Left lung (tissue), 10 donors: ENCODE measurements around the gene MYPOP. TPM values are rescaled to one million over a fixed set of nuclear protein-coding genes. Genes with fewer than 3 reads are reported as not detected.

Experiments used
- ATAC-seq: fragments of 200-7000 bp; cut with Tn5 transposase; one replicate; pipeline ENCODE4 v1.9.1; 2020; ENCODE audit warnings: moderate library complexity
- DNase-seq, 4 donors: peaks; one replicate each; pipeline ENCODE4 v3.0.0-alpha.2; 2013 to 2020
- H3K27ac ChIP-seq, 2 donors: fragments of 200-600 bp; sonication (generic) in 1 of 2; one replicate each; pipeline versions ENCODE4 v1.5.0 to v1.8.0; 2020 to 2021
- H3K27me3 ChIP-seq, 2 donors: fragments of 200-600 bp; sonication (generic) in 1 of 2; one replicate each; pipeline versions ENCODE4 v1.5.0 to v1.8.0; 2020 to 2021
- H3K36me3 ChIP-seq, 2 donors: fragments of 200-600 bp; sonication (generic) in 1 of 2; one replicate each; pipeline versions ENCODE4 v1.5.0 to v1.8.0; 2020 to 2021
- H3K4me1 ChIP-seq, 2 donors: fragments of 200-600 bp; one replicate each; pipeline ENCODE4 v1.8.0; 2021
- H3K4me3 ChIP-seq, 2 donors: fragments of 200-600 bp; sonication (generic) in 1 of 2; one replicate each; pipeline versions ENCODE4 v1.5.0 to v1.8.0; 2020 to 2021; ENCODE audit warnings: mild to moderate bottlenecking in 1 of 2
- H3K9me3 ChIP-seq, 2 donors: fragments of 200-600 bp; sonication (generic) in 1 of 2; one replicate each; pipeline versions ENCODE4 v1.5.0 to v1.8.0; 2020 to 2021
- intact Hi-C, 2 donors: fragments of 100-400 bp; cut with DNase I; formaldehyde crosslinking; loops; one replicate each; pipeline versions ENCODE4 v1.11.2 to v1.14.2; 2022
- polyA plus RNA-seq, 6 donors: library from polyadenylated mRNA; unstranded; fragments of 120-200 nt; gene quantifications; one replicate each; pipeline ENCODE4 v1.2.1, GENCODE V29; 2013; ENCODE audit not compliant: insufficient read length in 6 of 6
- total RNA-seq, 2 donors: library from RNA; stranded (reverse); fragmentation: NEBNext Ultra II Directional; extraction: Animal tissue kit (Norgen Biotek cat#: 25700); gene quantifications; one replicate each; pipeline ENCODE4 v1.2.1, GENCODE V29; 2021
- TF ChIP-seq, protein P1 (sequence below), 2 donors: fragments of 200-600 bp; sonication (generic) in 1 of 2; IDR thresholded peaks; one replicate each; pipeline versions ENCODE4 v1.5.0 to v1.8.0; 2021; ENCODE audit warnings: antibody characterized with exemption in 2 of 2
- donor health status: DM: no; HTN: yes; CAD: no.
- donor health status: DM: no; HTN: no; CAD: no.

MYPOP gene
- total and polyA plus RNA-seq, 8 donors = 3.6 to 8.7 (median 5.3) TPM

DNA sequence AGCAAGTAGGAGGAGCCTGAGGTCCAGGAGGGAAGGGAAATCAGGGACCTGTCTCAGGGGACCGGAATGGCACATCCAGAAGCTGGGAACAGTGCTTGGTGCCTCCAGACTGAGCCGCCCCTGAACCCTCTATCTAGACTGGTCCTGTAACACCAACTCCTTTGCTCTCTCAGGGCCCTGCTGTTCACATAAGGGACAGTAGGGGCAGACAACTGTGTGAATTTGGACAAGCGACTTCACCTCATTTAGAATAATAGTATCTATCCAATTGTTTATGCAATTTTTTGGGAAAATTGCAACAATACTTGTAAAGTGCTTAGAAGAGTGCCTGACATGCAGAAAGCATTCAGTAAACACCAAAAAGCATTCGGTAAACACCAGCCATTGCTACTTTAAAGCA lies 53.5 kb downstream of the MYPOP start:
- H3K4me1 ChIP-seq = peaks cover 0 to 3% of the 10 kb centered on the region in 2 donors
- intact Hi-C loops = no loop called here
- ATAC-seq (no peak), DNase-seq (no peak)
- TF ChIP-seq, protein P1, sequence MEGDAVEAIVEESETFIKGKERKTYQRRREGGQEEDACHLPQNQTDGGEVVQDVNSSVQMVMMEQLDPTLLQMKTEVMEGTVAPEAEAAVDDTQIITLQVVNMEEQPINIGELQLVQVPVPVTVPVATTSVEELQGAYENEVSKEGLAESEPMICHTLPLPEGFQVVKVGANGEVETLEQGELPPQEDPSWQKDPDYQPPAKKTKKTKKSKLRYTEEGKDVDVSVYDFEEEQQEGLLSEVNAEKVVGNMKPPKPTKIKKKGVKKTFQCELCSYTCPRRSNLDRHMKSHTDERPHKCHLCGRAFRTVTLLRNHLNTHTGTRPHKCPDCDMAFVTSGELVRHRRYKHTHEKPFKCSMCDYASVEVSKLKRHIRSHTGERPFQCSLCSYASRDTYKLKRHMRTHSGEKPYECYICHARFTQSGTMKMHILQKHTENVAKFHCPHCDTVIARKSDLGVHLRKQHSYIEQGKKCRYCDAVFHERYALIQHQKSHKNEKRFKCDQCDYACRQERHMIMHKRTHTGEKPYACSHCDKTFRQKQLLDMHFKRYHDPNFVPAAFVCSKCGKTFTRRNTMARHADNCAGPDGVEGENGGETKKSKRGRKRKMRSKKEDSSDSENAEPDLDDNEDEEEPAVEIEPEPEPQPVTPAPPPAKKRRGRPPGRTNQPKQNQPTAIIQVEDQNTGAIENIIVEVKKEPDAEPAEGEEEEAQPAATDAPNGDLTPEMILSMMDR (IDR thresholded peaks at IDR 0.05) = no peak
- H3K27ac ChIP-seq = no peak overlapping the region
- no peaks in the 10 kb centered on the region for H3K27me3 ChIP-seq
- H3K4me3 ChIP-seq = no peak overlapping the region
- peaks cover 0 to 100% of the 10 kb centered on the region in 2 donors for H3K36me3 ChIP-seq
- H3K9me3 ChIP-seq = no peaks in the 10 kb centered on the region

DNA sequence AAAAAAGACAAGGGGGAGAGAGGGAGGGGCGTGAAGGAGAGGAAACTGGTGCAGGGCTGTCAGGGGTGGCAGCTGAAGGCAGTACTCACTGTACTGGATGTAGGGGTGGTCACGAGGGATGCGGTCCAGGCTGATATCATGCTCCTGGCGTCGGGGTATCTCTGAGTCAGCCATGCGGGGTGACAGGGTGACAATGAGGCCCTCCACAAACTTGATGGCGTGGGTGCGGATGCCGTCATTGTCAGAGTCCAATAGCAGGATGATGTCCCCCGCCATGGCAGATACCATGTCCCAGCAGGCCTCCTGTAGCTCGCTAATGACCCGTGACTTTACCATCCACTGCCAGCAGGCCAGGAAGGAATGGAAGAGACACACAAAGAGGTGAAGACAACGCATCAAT lies 54.8 kb downstream of the MYPOP start:
- no peaks in the 10 kb centered on the region for H3K9me3 ChIP-seq
- intact Hi-C loops = no loop called here
- DNase-seq (peak in 1 of 4 donors; percentile 36), ATAC-seq (no peak)
- no peak overlapping the region for H3K4me3 ChIP-seq
- TF ChIP-seq, protein P1 (IDR thresholded peaks at IDR 0.05) = no peak
- no peak overlapping the region for H3K27ac ChIP-seq
- H3K27me3 ChIP-seq = no peaks in the 10 kb centered on the region
- peaks cover 0 to 100% of the 10 kb centered on the region in 2 donors for H3K36me3 ChIP-seq
- no peaks in the 10 kb centered on the region for H3K4me1 ChIP-seq

DNA sequence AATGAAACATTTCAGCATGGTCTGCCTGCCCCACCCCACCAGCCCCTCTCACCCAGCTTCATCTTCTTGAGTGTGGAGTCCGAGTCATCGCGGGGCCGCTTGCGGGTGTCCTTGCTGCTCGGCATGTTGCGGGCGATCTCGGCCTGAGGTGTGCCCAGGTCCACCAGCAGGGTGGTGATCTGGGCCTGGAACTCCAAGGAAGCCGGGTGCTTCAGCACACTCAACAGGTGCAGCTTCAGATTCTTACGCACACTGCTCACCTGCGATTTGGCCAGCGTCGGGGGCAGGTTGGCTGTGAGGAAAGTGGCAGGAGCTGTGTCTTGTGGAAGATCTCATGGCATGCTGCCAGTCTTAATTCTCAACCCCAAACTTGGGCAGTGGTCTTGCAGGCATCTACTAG lies 60.2 kb downstream of the MYPOP start:
- Histone ChIP-seq H3K36me3 (peaks cover 0 to 100% of the 10 kb centered on the region in 2 donors), H3K4me1 (no peaks in the 10 kb centered on the region), H3K27ac (no peak overlapping the region), H3K9me3 (no peaks in the 10 kb centered on the region), H3K27me3 (no peaks in the 10 kb centered on the region), H3K4me3 (no peak overlapping the region)
- DNase-seq (no peak), ATAC-seq (no peak)
- intact Hi-C loops = no loop called here
- TF ChIP-seq, protein P1 (IDR thresholded peaks at IDR 0.05) = no peak

Other genes starting within 250 kb of the MYPOP start
- 1 to 10 TPM; 5.4 to 5.7 TPM for gene GIPR, start 234.4 kb downstream of the MYPOP start, total RNA-seq
- gene GIPR, start 234.4 kb downstream of the MYPOP start, polyA plus RNA-seq = 1 to 10 TPM; 2.8 to 9.7 (median 4.9) TPM
- 100 to 1,000 TPM; 276 to 306 TPM for gene SNRPD2, start 210.7 kb downstream of the MYPOP start, total RNA-seq
- 100 to 1,000 TPM; 311 to 392 (median 345) TPM for gene SNRPD2, start 210.7 kb downstream of the MYPOP start, polyA plus RNA-seq
- 1 to 10 TPM; 7.7 to 8.7 TPM for gene QPCTL, start 209.9 kb downstream of the MYPOP start, total RNA-seq
- gene QPCTL, start 209.9 kb downstream of the MYPOP start, polyA plus RNA-seq = 10 to 100 TPM in 3 of 6 donors, 1 to 10 TPM in 3; 7.8 to 13.3 (median 10.2) TPM
- 10 to 100 TPM; 16.6 to 18.4 TPM for gene FBXO46, start 171.7 kb downstream of the MYPOP start, total RNA-seq
- gene FBXO46, start 171.7 kb downstream of the MYPOP start, polyA plus RNA-seq = 10 to 100 TPM; 12.6 to 19.2 (median 16.8) TPM
- not detected for gene MEIOSIN, start 169.2 kb downstream of the MYPOP start, total RNA-seq
- gene MEIOSIN, start 169.2 kb downstream of the MYPOP start, polyA plus RNA-seq = not detected
- gene SIX5, start 133.4 kb downstream of the MYPOP start, total RNA-seq = 10 to 100 TPM; 14.0 to 21.7 TPM
- 10 to 100 TPM; 11.5 to 25.0 (median 20.5) TPM for gene SIX5, start 133.4 kb downstream of the MYPOP start, polyA plus RNA-seq
- 10 to 100 TPM; 44.6 to 50.0 TPM for gene DMPK, start 120.1 kb downstream of the MYPOP start, total RNA-seq
- gene DMPK, start 120.1 kb downstream of the MYPOP start, polyA plus RNA-seq = 10 to 100 TPM; 55.3 to 81.7 (median 62.0) TPM
- 10 to 100 TPM; 49.0 to 49.3 TPM for gene DMWD, start 109.8 kb downstream of the MYPOP start, total RNA-seq
- gene DMWD, start 109.8 kb downstream of the MYPOP start, polyA plus RNA-seq = 10 to 100 TPM; 29.6 to 51.4 (median 33.2) TPM
- gene RSPH6A, start 87.3 kb downstream of the MYPOP start, total RNA-seq = under 1 TPM in 1 of 2 donors, not detected in 1; 0.13 TPM
- gene RSPH6A, start 87.3 kb downstream of the MYPOP start, polyA plus RNA-seq = under 1 TPM in 1 of 6 donors, not detected in 5; 0.09 TPM
- gene SYMPK, start 39.5 kb downstream of the MYPOP start, total RNA-seq = 10 to 100 TPM; 69.0 to 69.3 TPM
- gene SYMPK, start 39.5 kb downstream of the MYPOP start, polyA plus RNA-seq = 10 to 100 TPM; 65.6 to 77.6 (median 68.7) TPM
- 1 to 10 TPM in 1 of 2 donors, under 1 TPM in 1; 0.45 to 1.6 TPM for gene FOXA3, start 38.3 kb downstream of the MYPOP start, total RNA-seq
- gene FOXA3, start 38.3 kb downstream of the MYPOP start, polyA plus RNA-seq = 1 to 10 TPM; 1.1 to 3.1 (median 1.6) TPM
- 10 to 100 TPM; 18.0 to 20.3 TPM for gene IRF2BP1, start 16.5 kb downstream of the MYPOP start, total RNA-seq
- 10 to 100 TPM; 13.7 to 24.7 (median 19.5) TPM for gene IRF2BP1, start 16.5 kb downstream of the MYPOP start, polyA plus RNA-seq
- gene NANOS2, start 12.2 kb upstream of the MYPOP start, total RNA-seq = not detected
- gene NANOS2, start 12.2 kb upstream of the MYPOP start, polyA plus RNA-seq = not detected
- gene NOVA2, start 71.3 kb upstream of the MYPOP start, total RNA-seq = 10 to 100 TPM in 1 of 2 donors, 1 to 10 TPM in 1; 6.4 to 12.6 TPM
- gene NOVA2, start 71.3 kb upstream of the MYPOP start, polyA plus RNA-seq = 10 to 100 TPM in 4 of 6 donors, 1 to 10 TPM in 2; 7.1 to 13.9 (median 11.5) TPM
- gene CCDC61, start 92.9 kb upstream of the MYPOP start, total RNA-seq = 10 to 100 TPM; 15.9 to 17.3 TPM
- gene CCDC61, start 92.9 kb upstream of the MYPOP start, polyA plus RNA-seq = 10 to 100 TPM; 12.1 to 15.9 (median 14.3) TPM
- gene PGLYRP1, start 120.4 kb upstream of the MYPOP start, total RNA-seq = 1 to 10 TPM in 1 of 2 donors, under 1 TPM in 1; 0.38 to 6.3 TPM
- gene PGLYRP1, start 120.4 kb upstream of the MYPOP start, polyA plus RNA-seq = 1 to 10 TPM in 2 of 6 donors, under 1 TPM in 4; 0.31 to 2.0 (median 0.89) TPM
- not detected for gene IGFL4, start 138.4 kb upstream of the MYPOP start, total RNA-seq
- 1 to 10 TPM in 3 of 6 donors, under 1 TPM in 3; 0.48 to 1.2 (median 1.0) TPM for gene IGFL4, start 138.4 kb upstream of the MYPOP start, polyA plus RNA-seq
- gene IGFL3, start 222.1 kb upstream of the MYPOP start, total RNA-seq = not detected
- gene IGFL3, start 222.1 kb upstream of the MYPOP start, polyA plus RNA-seq = not detected
- gene IGFL2, start 245.6 kb upstream of the MYPOP start, total RNA-seq = 1 to 10 TPM in 1 of 2 donors, not detected in 1; 1.8 TPM
- gene IGFL2, start 245.6 kb upstream of the MYPOP start, polyA plus RNA-seq = 1 to 10 TPM in 4 of 6 donors, under 1 TPM in 2; 0.28 to 1.4 (median 1.2) TPM